Caco-2 (cell line): ENCODE results near the gene GALNT14. TPM values are rescaled to one million over a fixed set of nuclear protein-coding genes. Genes with fewer than 3 reads are reported as not detected.

Source experiments
- BruUV-seq: library from RNA; stranded (reverse); fragments of 400-500 nt; replicated peaks from 2 replicates; lab custom pipeline; 2021; lab: Mats Ljungman, UMichigan
- CTCF ChIA-PET: fragments of 300-600 bp; sonication (Branson Sonifier 250); formaldehyde crosslinking; loops from one replicate; lab custom pipeline; 2022; ENCODE audit warnings: antibody characterized with exemption; lab: Charles Lee
- POLR2A ChIA-PET: fragments of 300-600 bp; sonication (Branson Sonifier 250); formaldehyde crosslinking; loops from one replicate; lab custom pipeline; 2022; ENCODE audit warnings: antibody characterized with exemption; lab: Charles Lee
- DNase-seq, 2 experiments: peaks; one replicate each; pipeline versions ENCODE4 v3.0.0 to v3.0.0-alpha.2; 2020 to 2022
- H3K27me3 ChIP-seq: replicated peaks from 2 replicates; pipeline ENCODE4 v1.6.0; 2011; ENCODE audit warnings: low read length; ENCODE audit not compliant: control insufficient read depth, insufficient read depth
- H3K36me3 ChIP-seq: 2 replicates; pipeline ENCODE4 v1.5.1; 2011; ENCODE audit warnings: low read length; ENCODE audit not compliant: control insufficient read depth, insufficient read depth
- H3K4me1 ChIP-seq: fragments of 250-450 bp; sonication (Bioruptor Pico); 2 replicates; pipeline ENCODE4 v1.5.1; 2020; ENCODE audit warnings: mild to moderate bottlenecking
- H3K4me3 ChIP-seq: 2 replicates; pipeline ENCODE4 v1.5.1; 2011; ENCODE audit warnings: low read depth, mild to moderate bottlenecking, control low read depth, low read length
- H3K9me3 ChIP-seq: fragments of 250-450 bp; sonication (Bioruptor Pico); 2 replicates; pipeline ENCODE4 v1.5.1; 2020; ENCODE audit warnings: mild to moderate bottlenecking, moderate library complexity
- H3K27ac Mint-ChIP-seq: one replicate; pipeline ENCODE4 v1.8.0; 2022; ENCODE audit warnings: mixed read lengths; ENCODE audit not compliant: unreplicated experiment
- H3K27me3 Mint-ChIP-seq: one replicate; pipeline ENCODE4 v1.8.0; 2022; ENCODE audit warnings: mixed read lengths; ENCODE audit not compliant: insufficient read depth, unreplicated experiment
- H3K36me3 Mint-ChIP-seq: one replicate; pipeline ENCODE4 v1.8.0; 2022; ENCODE audit warnings: mild to moderate bottlenecking, mixed read lengths; ENCODE audit not compliant: insufficient read depth, unreplicated experiment
- H3K4me1 Mint-ChIP-seq: one replicate; pipeline ENCODE4 v1.8.0; 2022; ENCODE audit warnings: low read depth, mixed read lengths; ENCODE audit not compliant: unreplicated experiment
- H3K4me3 Mint-ChIP-seq: one replicate; pipeline ENCODE4 v1.8.0; 2022; ENCODE audit warnings: mild to moderate bottlenecking, moderate library complexity, mixed read lengths; ENCODE audit not compliant: unreplicated experiment
- H3K9me3 Mint-ChIP-seq: one replicate; pipeline ENCODE4 v1.8.0; 2022; ENCODE audit warnings: mixed read lengths; ENCODE audit not compliant: unreplicated experiment
- intact Hi-C: fragments of 100-400 bp; cut with micrococcal nuclease; formaldehyde crosslinking; loops from one replicate; pipeline ENCODE4 v1.10.0; 2022; ENCODE audit not compliant: unreplicated experiment
- total RNA-seq: library from RNA; stranded (reverse); gene quantifications from 2 replicates; pipeline ENCODE4 v1.2.3, GENCODE V29; 2022
- TF ChIP-seq, protein P1 (sequence below), 2 experiments: fragments of 200-600 bp in 1 of 2; IDR thresholded peaks; 1 replicate in 1 of 2; 2 replicates in 1 of 2; pipeline versions ENCODE4 v1.5.1 to v1.8.0; 2011 to 2022; ENCODE audit warnings: antibody characterized with exemption in 1 of 2, control low read depth in 1 of 2, inconsistent platforms in 1 of 2, low read depth in 1 of 2, low read length in 1 of 2, mild to moderate bottlenecking in 1 of 2, moderate library complexity in 1 of 2; ENCODE audit not compliant: insufficient read depth in 1 of 2, severe bottlenecking in 1 of 2, unreplicated experiment in 1 of 2

The GALNT14 gene
- total RNA-seq, 1 experiment from 2014 or later, result not detected

DNA sequence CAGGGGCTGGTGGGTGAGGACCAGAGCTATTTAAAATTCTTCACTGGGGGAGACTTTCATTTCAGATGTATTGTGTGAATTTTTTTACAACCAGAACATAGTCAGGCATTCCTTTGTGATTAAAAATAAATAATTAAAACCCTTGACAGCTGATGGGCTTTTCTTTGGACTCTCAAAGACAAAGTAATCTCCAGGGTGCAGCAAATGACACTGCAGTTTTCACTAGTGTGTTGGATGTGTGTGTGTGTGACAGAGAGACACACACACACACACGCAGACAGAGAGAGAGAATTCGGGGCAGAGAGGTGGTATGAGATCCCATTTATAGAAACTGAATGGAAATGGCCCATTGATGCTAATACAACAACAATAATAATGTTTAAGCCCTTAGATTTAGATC is 10.3 kb upstream of the GALNT14 start:
- H3K27me3 ChIP-seq, result no peaks in the 10 kb centered on the region
- H3K4me3 Mint-ChIP-seq, result no peak overlapping the region
- POLR2A ChIA-PET, result no interaction called here
- H3K9me3 ChIP-seq, result no peaks in the 10 kb centered on the region
- peaks cover 18% of the 10 kb centered on the region for H3K27me3 Mint-ChIP-seq
- H3K9me3 Mint-ChIP-seq, result no peaks in the 10 kb centered on the region
- CTCF ChIA-PET, result no interaction called here
- no peaks in the 10 kb centered on the region for H3K36me3 Mint-ChIP-seq
- BruUV-seq, result no TSS peak
- H3K36me3 ChIP-seq, result no peaks in the 10 kb centered on the region
- H3K4me1 Mint-ChIP-seq, result no peaks in the 10 kb centered on the region
- no peak overlapping the region for H3K27ac Mint-ChIP-seq
- no peak overlapping the region for H3K4me3 ChIP-seq
- TF ChIP-seq, protein P1, sequence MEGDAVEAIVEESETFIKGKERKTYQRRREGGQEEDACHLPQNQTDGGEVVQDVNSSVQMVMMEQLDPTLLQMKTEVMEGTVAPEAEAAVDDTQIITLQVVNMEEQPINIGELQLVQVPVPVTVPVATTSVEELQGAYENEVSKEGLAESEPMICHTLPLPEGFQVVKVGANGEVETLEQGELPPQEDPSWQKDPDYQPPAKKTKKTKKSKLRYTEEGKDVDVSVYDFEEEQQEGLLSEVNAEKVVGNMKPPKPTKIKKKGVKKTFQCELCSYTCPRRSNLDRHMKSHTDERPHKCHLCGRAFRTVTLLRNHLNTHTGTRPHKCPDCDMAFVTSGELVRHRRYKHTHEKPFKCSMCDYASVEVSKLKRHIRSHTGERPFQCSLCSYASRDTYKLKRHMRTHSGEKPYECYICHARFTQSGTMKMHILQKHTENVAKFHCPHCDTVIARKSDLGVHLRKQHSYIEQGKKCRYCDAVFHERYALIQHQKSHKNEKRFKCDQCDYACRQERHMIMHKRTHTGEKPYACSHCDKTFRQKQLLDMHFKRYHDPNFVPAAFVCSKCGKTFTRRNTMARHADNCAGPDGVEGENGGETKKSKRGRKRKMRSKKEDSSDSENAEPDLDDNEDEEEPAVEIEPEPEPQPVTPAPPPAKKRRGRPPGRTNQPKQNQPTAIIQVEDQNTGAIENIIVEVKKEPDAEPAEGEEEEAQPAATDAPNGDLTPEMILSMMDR (IDR thresholded peaks at IDR 0.05; ENCODE audit: insufficient read depth in 1 of 2, low read depth in 1 of 2, low read length in 1 of 2, severe bottlenecking in 1 of 2, unreplicated experiment in 1 of 2), result no peak
- H3K4me1 ChIP-seq, result no peaks in the 10 kb centered on the region
- intact Hi-C loops, result no loop called here
- no peak for DNase-seq

DNA sequence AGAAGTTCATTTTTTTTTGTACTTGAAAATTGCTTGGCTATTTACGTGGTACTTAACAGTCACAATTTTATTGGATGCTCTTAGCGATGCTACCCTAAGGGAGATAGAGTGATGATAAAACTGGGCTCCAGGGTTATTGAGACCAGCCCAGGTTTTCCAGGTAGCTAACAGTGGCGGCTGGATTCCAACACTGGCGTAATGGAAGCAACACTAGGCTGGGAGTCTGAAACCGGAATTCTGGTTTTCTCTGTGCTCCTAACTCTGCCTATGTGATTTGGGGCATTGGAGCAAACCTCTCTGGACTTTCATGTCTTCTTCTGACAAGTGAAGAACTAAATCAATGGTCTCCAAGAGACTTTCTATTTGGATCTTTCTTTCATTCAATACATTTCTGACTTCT is 9.4 kb upstream of the GALNT14 start:
- no peaks in the 10 kb centered on the region for H3K27me3 ChIP-seq
- H3K27me3 Mint-ChIP-seq, result peaks cover 18% of the 10 kb centered on the region
- no peak overlapping the region for H3K4me3 Mint-ChIP-seq
- H3K9me3 ChIP-seq, result no peaks in the 10 kb centered on the region
- no peak for DNase-seq
- no peaks in the 10 kb centered on the region for H3K4me1 ChIP-seq
- H3K4me1 Mint-ChIP-seq, result no peaks in the 10 kb centered on the region
- no peaks in the 10 kb centered on the region for H3K36me3 ChIP-seq
- TF ChIP-seq, protein P1 (IDR thresholded peaks at IDR 0.05; ENCODE audit: insufficient read depth in 1 of 2, low read depth in 1 of 2, low read length in 1 of 2, severe bottlenecking in 1 of 2, unreplicated experiment in 1 of 2), result no peak
- intact Hi-C loops, result no loop called here
- no peak overlapping the region for H3K27ac Mint-ChIP-seq
- CTCF ChIA-PET, result no interaction called here
- H3K4me3 ChIP-seq, result no peak overlapping the region
- H3K36me3 Mint-ChIP-seq, result no peaks in the 10 kb centered on the region
- POLR2A ChIA-PET, result no interaction called here
- no TSS peak for BruUV-seq
- no peaks in the 10 kb centered on the region for H3K9me3 Mint-ChIP-seq

DNA sequence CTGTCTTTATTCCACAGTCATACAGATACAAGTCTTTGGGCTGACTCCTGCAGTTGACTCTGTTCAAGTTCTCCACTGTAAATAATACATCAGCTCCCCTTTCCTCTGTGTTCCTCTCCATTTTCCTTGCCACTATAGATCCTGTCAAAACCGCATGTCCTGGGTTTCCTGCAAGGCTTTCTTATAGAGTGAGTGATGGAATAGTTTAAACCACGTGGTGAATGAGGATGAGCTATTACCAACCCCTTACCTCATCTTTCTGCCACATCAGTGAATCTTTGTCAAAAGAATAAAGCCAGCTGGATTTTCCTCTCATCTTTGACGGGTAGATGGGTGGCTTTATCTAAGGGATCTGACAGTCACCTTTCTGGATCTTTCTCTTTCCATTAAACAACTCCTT is 3.9 kb upstream of the GALNT14 start:
- no peaks in the 10 kb centered on the region for H3K36me3 Mint-ChIP-seq
- Histone ChIP-seq H3K4me3 (no peak overlapping the region), H3K36me3 (no peaks in the 10 kb centered on the region), H3K27me3 (peaks cover 3% of the 10 kb centered on the region), H3K4me1 (no peaks in the 10 kb centered on the region), H3K9me3 (no peaks in the 10 kb centered on the region)
- no peaks in the 10 kb centered on the region for H3K4me1 Mint-ChIP-seq
- H3K27me3 Mint-ChIP-seq, result peaks cover 23% of the 10 kb centered on the region
- TF ChIP-seq, protein P1 (IDR thresholded peaks at IDR 0.05; ENCODE audit: insufficient read depth in 1 of 2, low read depth in 1 of 2, low read length in 1 of 2, severe bottlenecking in 1 of 2, unreplicated experiment in 1 of 2), result no peak
- ChIA-PET CTCF (no interaction called here), POLR2A (no interaction called here)
- H3K4me3 Mint-ChIP-seq, result no peak overlapping the region
- intact Hi-C loops, result no loop called here
- no peaks in the 10 kb centered on the region for H3K9me3 Mint-ChIP-seq
- no peak overlapping the region for H3K27ac Mint-ChIP-seq
- DNase-seq, result no peak
- no TSS peak for BruUV-seq
